ENCODE measurements around the gene MAPKAP1.

MAPKAP1 gene

DNA sequence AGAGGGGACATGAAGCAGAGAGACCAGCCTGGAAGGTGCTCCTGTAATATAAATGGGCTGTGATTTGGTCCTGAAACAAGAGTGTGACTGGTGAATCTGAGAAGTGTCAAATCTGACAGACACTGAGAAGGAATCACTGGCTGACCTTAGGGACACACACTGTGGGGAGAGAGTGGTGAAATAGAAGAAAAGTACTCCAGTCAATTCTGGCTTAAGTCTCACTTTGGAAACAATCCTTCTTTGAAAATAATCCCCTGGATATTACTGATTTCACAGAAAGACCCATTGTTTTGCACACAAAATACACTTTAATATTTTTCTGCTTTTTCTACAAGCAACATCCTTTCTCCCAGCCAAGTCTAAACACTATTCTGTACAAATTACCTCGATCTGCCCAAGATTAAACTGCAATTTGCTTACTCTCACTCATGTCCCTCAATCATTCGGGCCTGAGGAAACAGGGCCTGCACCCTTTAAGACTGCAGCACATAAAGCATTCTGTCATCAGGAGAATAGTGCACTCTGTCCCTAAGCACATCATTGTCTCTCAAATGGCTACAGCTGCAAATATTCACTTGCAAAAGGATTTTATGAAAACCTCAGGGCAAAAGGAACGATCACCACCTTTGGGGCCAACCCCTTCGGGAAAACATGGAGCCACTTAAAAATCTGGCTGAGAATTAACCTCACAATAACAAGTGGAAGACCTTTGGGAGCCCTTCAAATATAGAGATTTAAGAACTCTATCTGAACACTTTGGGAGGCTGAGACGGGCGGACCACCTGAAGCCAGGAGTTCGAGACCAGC, 68.6 kb downstream of the MAPKAP1 start:
- DNase-seq = no peak

GRCh38 chr9:125637241-125637640, 69.8 kb downstream of the MAPKAP1 start:
- no peak for DNase-seq

GRCh38 chr9:125635888-125636287, 71.1 kb downstream of the MAPKAP1 start:
- no peak for DNase-seq

- DNase-seq = no peak
Measured at GRCh38 chr9:125634040-125634717, 72.8 kb downstream of the MAPKAP1 start.

GRCh38 chr9:125633116-125633745, 73.8 kb downstream of the MAPKAP1 start:
- no peak for DNase-seq

DNA sequence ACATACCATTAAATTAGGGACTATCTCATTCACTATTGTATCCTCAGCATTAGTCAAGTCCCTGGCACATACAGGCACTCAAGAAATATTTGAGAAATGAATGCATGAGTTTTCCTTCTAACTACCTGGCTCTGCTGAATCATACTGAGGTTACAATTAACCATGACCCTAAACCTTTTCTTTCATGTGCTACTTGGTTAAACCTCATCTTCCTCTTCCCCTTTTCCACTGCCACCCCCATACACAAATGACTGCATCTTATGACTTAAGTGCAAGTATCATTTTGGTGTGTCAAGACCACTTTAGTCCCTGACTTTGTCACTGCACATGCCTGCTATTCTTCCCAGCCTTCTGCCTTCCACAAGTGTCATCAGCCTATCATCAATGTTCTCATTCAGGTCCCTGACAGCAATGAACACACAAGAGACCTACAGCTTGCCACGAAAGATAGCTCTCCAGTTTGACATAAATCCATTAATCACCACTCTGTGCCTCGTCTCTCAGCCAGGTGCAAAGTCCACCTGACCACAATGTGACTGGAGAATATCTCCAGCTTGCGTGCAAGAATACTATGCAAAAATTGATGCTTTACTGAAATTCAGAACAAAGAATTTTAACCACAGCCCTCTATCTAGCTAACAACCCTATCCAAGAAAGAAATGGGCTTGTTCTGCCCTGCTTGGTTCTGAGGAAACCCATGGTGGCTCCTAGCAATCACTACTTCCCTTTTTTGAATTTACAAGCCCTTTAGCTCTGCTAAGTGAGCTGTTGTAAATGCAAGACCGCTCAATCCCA, 74.5 kb downstream of the MAPKAP1 start:
- no peak for DNase-seq

- no peak for DNase-seq
Measured at GRCh38 chr9:125631391-125632085, 75.5 kb downstream of the MAPKAP1 start.

- no peak for DNase-seq
Measured at GRCh38 chr9:125630436-125630835, 76.6 kb downstream of the MAPKAP1 start.

DNA sequence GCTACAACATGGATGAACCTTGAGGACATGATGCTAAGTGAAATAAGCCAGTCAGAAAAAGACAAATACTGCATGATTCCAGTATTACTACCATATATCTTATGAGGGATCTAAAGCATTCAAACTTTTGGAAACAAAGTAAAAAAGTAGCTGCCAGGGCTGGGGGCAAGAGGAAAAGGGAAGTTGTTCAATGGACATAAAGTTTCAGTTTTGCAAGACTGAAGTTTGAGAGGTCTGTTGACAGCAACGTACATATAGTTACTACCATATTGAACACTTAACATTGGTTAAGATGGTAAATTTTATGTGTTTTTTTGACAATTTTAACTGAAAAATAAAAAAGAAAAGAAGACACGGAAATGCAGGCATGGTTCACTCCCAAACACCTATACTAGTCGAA, 77.6 kb downstream of the MAPKAP1 start:
- DNase-seq = no peak

- no peak for DNase-seq
Measured at GRCh38 chr9:125626187-125626586, 80.8 kb downstream of the MAPKAP1 start.

GRCh38 chr9:125621170-125621569, 85.8 kb downstream of the MAPKAP1 start:
- no peak for DNase-seq

GRCh38 chr9:125620216-125620615, 86.8 kb downstream of the MAPKAP1 start:
- DNase-seq = no peak

GRCh38 chr9:125617087-125617486, 89.9 kb downstream of the MAPKAP1 start:
- no peak for DNase-seq

DNA sequence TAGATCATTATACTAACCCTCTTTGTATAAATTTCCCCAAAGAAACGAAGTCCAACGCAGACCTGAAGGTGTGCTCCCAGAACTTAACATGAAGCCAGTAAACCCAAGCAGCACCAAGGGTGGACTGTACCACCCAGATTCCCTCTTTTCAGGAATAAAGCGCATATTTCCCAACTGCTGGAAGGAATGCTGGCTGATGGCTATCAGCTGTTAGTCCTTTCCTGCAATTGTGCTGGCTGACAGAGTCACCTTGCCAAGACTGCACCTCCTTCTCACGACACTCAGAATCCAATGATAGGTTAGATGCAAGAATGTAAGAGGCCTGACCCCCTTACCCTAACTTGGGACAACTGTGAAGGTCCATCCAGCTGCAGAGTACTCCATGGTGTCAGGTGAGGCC, 93.9 kb downstream of the MAPKAP1 start:
- DNase-seq = no peak

GRCh38 chr9:125612616-125613015, 94.4 kb downstream of the MAPKAP1 start:
- no peak for DNase-seq

DNA sequence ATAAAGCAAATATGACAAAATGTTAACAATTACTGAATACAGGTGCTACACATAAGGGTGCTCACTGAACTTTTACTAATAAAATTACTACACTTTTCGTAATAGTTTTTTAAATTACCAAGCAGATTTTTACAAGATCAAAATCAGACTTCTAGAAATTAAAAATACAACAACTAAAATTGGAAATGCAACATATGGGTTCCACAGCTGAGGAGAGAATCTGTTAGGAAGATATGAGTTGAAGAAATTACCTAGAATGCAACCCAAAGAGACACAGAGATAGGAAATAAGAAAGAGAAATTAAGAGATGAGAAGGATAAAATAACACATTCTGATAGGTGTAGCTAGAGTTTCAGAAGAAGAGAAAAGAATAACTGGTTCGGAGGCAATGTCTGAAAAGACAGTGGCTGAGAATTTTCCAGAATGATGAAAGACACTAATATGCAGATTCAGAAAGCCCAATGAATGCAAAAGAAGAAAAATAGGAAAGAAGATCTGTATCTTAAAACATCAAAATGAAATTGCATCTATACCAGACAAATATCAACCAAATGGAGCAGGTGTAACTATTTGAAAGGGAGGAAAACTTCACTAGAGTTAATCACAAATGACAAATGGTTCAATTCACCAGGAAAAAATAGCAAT, 95.8 kb downstream of the MAPKAP1 start:
- DNase-seq = no peak

GRCh38 chr9:125609744-125610143, 97.3 kb downstream of the MAPKAP1 start:
- no peak for DNase-seq

DNA sequence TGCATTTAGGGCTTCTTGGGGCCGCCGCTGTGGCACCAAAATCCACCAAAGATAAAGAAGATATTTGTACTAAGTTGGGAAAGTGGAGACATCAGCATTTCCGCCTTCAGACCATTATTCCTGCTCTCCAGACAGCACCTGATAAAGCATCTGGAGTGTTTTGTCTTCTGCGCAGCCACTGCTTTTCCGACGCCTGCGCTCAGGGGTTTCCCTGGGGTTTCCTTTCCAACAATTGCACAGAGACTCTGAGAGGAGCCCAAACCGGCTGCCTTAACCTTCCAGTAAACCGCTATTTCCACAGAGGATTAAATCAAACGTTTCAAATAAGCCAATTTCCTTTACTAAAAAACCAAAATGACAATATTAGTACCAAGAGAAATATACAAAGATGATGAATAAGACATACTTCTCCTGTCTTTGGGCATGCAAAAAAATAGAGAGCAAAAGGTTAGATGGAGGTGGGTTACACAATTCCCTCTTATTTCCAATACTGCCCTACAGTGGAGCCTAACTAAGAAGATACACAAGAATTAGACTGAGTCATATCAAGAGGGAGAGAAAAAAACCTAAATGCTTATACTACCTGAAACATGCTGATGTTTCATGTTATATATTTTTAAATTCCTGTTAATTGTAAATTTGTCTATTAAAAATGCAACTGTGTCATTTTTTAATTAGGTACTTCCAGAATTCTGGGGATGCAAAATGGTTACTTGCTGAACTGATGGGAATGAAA, 98.4 kb downstream of the MAPKAP1 start:
- DNase-seq = no peak

DNA sequence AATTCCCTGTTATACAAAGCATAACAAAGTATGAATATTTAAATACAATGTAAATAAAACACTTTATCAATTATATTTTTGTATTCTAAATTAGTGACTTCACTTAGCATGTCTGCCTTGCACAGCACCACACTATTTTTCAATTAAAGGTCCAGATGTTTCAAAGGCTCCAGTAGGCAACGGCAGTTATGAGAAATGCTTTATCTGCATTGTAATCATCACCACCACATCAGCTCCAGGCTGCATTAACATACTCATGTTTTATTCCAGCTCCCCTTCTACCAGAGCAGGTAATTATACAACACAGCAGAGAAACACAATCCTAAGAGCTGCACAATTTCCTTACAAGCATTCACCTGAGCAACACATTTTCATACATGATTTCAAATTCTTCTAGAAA, 102.8 kb downstream of the MAPKAP1 start:
- no peak for DNase-seq

GRCh38 chr9:125603478-125604021, 103.5 kb downstream of the MAPKAP1 start:
- no peak for DNase-seq

DNA sequence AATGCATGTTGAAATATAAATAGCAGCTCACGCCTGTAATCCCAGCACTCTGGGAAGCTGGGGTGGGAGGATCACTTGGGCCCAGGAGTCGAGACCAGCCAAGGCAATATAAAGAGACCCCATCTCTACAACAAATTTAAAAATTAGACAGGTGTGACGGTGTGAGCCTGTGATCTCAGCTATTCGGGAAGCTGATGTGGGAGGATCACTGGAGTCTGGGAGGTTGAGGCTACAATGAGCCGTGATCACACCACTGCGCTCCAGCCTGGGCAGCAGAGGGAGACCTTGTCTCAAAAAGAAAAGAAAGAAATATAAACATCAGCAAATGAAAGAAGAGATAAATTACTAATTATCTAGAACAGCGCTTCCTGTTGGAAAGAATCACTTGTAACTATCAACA, 105.0 kb downstream of the MAPKAP1 start:
- no peak for DNase-seq

Data from NCI-H2081 treated with DMSO at 0.1 percent for 48 hours (cell line).